Ovary (tissue), 9 donors: ENCODE data around the gene SIL1. TPM values are rescaled to one million over a fixed set of nuclear protein-coding genes. Genes with fewer than 3 reads are reported as not detected.

Source experiments
- DNase-seq, 5 donors: peaks; one replicate each; pipeline ENCODE4 v3.0.0-alpha.2; 2019 to 2020
- H3K27ac ChIP-seq, 2 donors: fragments of 200-600 bp; one replicate each; pipeline versions ENCODE4 v1.5.1 to v1.8.0; 2019 to 2022
- H3K27me3 ChIP-seq: fragments of 200-600 bp; one replicate; pipeline ENCODE4 v1.8.0; 2022
- H3K36me3 ChIP-seq: fragments of 200-600 bp; sonication (generic); one replicate; pipeline ENCODE4 v1.5.1; 2019
- H3K4me1 ChIP-seq: one replicate; pipeline ENCODE4 v1.8.1; 2013; ENCODE audit warnings: mild to moderate bottlenecking, moderate library complexity; ENCODE audit not compliant: insufficient read depth
- H3K4me3 ChIP-seq: fragments of 200-600 bp; sonication (generic); one replicate; pipeline ENCODE4 v1.5.1; 2017
- H3K9me3 ChIP-seq, 2 donors: fragments of 200-600 bp in 1 of 2; sonication (generic) in 1 of 2; one replicate each; pipeline versions ENCODE4 v1.5.1 to v1.8.1; 2013 to 2019; ENCODE audit warnings: mild to moderate bottlenecking in 1 of 2, moderate library complexity in 1 of 2
- CTCF ChIP-seq, 3 donors: fragments of 450-650 bp in 2 of 3; fragments of 200-600 bp in 1 of 3; IDR thresholded peaks; one replicate each; pipeline versions ENCODE4 v1.5.1 to v1.8.0; 2016 to 2022; ENCODE audit warnings: antibody characterized with exemption in 3 of 3, mild to moderate bottlenecking in 1 of 3
- EP300 ChIP-seq: sonication (generic); formaldehyde crosslinking; IDR thresholded peaks from one replicate; pipeline ENCODE4 v1.6.1; 2017; ENCODE audit warnings: antibody characterized with exemption
- POLR2A ChIP-seq: fragments of 450-650 bp; IDR thresholded peaks from one replicate; pipeline ENCODE4 v1.6.1; 2017; ENCODE audit warnings: antibody characterized with exemption, mild to moderate bottlenecking, moderate library complexity
- WGBS, 3 donors: extraction: QIAGEN DNeasy Blood & Tissue Kit in 1 of 3; methylation state at CpG; one replicate each; pipeline versions ENCODE4 v1.1.5 to v1.1.7; 2013 to 2017; 5-methylcytosine and 5-hydroxymethylcytosine counted together
- intact Hi-C, 4 donors: fragments of 100-400 bp; cut with DNase I; formaldehyde crosslinking; loops; one replicate each; pipeline versions ENCODE4 v1.11.0 to v1.15.1; 2022 to 2023
- polyA plus RNA-seq, 2 donors: library from polyadenylated mRNA; stranded (reverse); fragments of 200-250 nt in 1 of 2; fragments of 350-450 nt in 1 of 2; fragmentation: Illumina TruSeq in 1 of 2; extraction: RNeasy Lipid Tissue Mini Kit (QIAGEN cat#74804) in 1 of 2; gene quantifications; one replicate each; pipeline ENCODE4 v1.2.3, GENCODE V29; 2013 to 2014
- total RNA-seq, 7 donors: library from RNA; depleted of rRNA in 2 of 7; stranded (reverse); fragments of >200 nt in 2 of 7; fragmentation: NEBNext Ultra II Directional in 3 of 7; extraction: Animal tissue kit (Norgen Biotek cat#: 25700) in 3 of 7; gene quantifications; one replicate each; pipeline versions ENCODE4 v1.1.0 to v1.2.4, GENCODE V29; 2016 to 2023
- donor health status: DM: no; HTN: no; CAD: no; lungs with moderate emphysema.
- donor health status: DM: no; HTN: no; CAD: no.
- donor health status: Bipolar disorder and iron deficiency.
- donor health status: DM: yes; HTN: yes; CAD: no.
- donor health status: DM: no; HTN: no; CAD: no.
- donor health status: DM: yes; HTN: yes; CAD: no.

SIL1 gene
- total and polyA plus RNA-seq, 9 donors, result 15.7 to 93.0 (median 34.9) TPM

- H3K9me3 ChIP-seq, result no peaks in the 10 kb centered on the region
- H3K36me3 ChIP-seq, result no peaks in the 10 kb centered on the region
- H3K4me3 ChIP-seq, result no peak overlapping the region
- TF ChIP-seq CTCF (IDR thresholded peaks at IDR 0.05) (no peak), POLR2A (no peak), EP300 (no peak)
- peaks cover 4% of the 10 kb centered on the region for H3K4me1 ChIP-seq
- WGBS, 3 donors, result 88 to 96% (median 91%) methylated on average over 2 of the region's 2 CpGs
- no peaks in the 10 kb centered on the region for H3K27me3 ChIP-seq
- DNase-seq, result no peak
- no peak overlapping the region for H3K27ac ChIP-seq
- intact Hi-C loops, result no loop called here
These were observed 115.2 kb downstream of the SIL1 start for GRCh38 chr5:139082813-139083498.

GRCh38 chr5:139079991-139080610, 118.1 kb downstream of the SIL1 start:
- H3K4me1 ChIP-seq, result peaks cover 8% of the 10 kb centered on the region
- H3K9me3 ChIP-seq, result no peaks in the 10 kb centered on the region
- no peaks in the 10 kb centered on the region for H3K36me3 ChIP-seq
- WGBS, 3 donors, result 50 to 76% (median 74%) methylated on average over 2 of the region's 2 CpGs
- intact Hi-C loops, result no loop called here
- TF ChIP-seq EP300 (no peak), CTCF (IDR thresholded peaks at IDR 0.05) (no peak), POLR2A (no peak)
- no peaks in the 10 kb centered on the region for H3K27me3 ChIP-seq
- no peak for DNase-seq
- no peak overlapping the region for H3K4me3 ChIP-seq
- no peak overlapping the region for H3K27ac ChIP-seq

- H3K36me3 ChIP-seq, result no peaks in the 10 kb centered on the region
- H3K4me1 ChIP-seq, result peaks cover 14% of the 10 kb centered on the region
- no peak for DNase-seq
- H3K9me3 ChIP-seq, result no peaks in the 10 kb centered on the region
- WGBS, 3 donors, result 82 to 90% (median 83%) methylated on average over 1 of the region's 1 CpG
- intact Hi-C loops, result no loop called here
- no peak overlapping the region for H3K27ac ChIP-seq
- TF ChIP-seq POLR2A (no peak), EP300 (no peak), CTCF (IDR thresholded peaks at IDR 0.05) (no peak)
- no peak overlapping the region for H3K4me3 ChIP-seq
- H3K27me3 ChIP-seq, result no peaks in the 10 kb centered on the region
These were observed 118.8 kb downstream of the SIL1 start for GRCh38 chr5:139079225-139079990.

GRCh38 chr5:139078345-139078744, 119.8 kb downstream of the SIL1 start:
- H3K9me3 ChIP-seq, result no peaks in the 10 kb centered on the region
- H3K4me3 ChIP-seq, result no peak overlapping the region
- DNase-seq, result no peak
- no peaks in the 10 kb centered on the region for H3K36me3 ChIP-seq
- intact Hi-C loops, result no loop called here
- no peaks in the 10 kb centered on the region for H3K27me3 ChIP-seq
- WGBS, 3 donors, result 95 to 99% (median 97%) methylated on average over 4 of the region's 4 CpGs
- H3K4me1 ChIP-seq, result peaks cover 14% of the 10 kb centered on the region
- no peak overlapping the region for H3K27ac ChIP-seq
- no peak for TF ChIP-seq POLR2A
- TF ChIP-seq EP300, result no peak
- no peak for TF ChIP-seq CTCF (IDR thresholded peaks at IDR 0.05)
